ENCODE measurements around the gene FUCA2.
"Not testable (repeated sequence)": the region's sequence is repeated elsewhere in the genome, so short reads cannot be mapped to it uniquely, and the experiment has no call there.

The FUCA2 gene

GRCh38 chr6:143535189-143535614, 23.7 kb upstream of the FUCA2 start:
- DNase-seq = no peak

GRCh38 chr6:143531720-143532499, 20.4 kb upstream of the FUCA2 start:
- DNase-seq = no peak

GRCh38 chr6:143529095-143529494, 17.6 kb upstream of the FUCA2 start:
- DNase-seq = no peak

- no peak for DNase-seq
Observed at GRCh38 chr6:143528164-143528811, 16.8 kb upstream of the FUCA2 start.

- no peak for DNase-seq
Observed at GRCh38 chr6:143527677-143528076, 16.2 kb upstream of the FUCA2 start.

GRCh38 chr6:143525356-143525755, 13.8 kb upstream of the FUCA2 start:
- no peak for DNase-seq

GRCh38 chr6:143522039-143522600, 10.6 kb upstream of the FUCA2 start:
- no peak for DNase-seq

- no peak for DNase-seq
Observed at GRCh38 chr6:143517447-143517773, 5.9 kb upstream of the FUCA2 start.

GRCh38 chr6:143516690-143517446, 5.3 kb upstream of the FUCA2 start:
- DNase-seq = no peak

- DNase-seq = no peak
Observed at GRCh38 chr6:143515766-143516355, 4.3 kb upstream of the FUCA2 start.

GRCh38 chr6:143515061-143515760, 3.7 kb upstream of the FUCA2 start:
- DNase-seq = no peak

- DNase-seq = no peak
Observed at GRCh38 chr6:143513410-143513809, 1.9 kb upstream of the FUCA2 start.

GRCh38 chr6:143510326-143510725, 1.2 kb downstream of the FUCA2 start:
- not testable (repeated sequence) for DNase-seq

GRCh38 chr6:143507358-143508145, 4.0 kb downstream of the FUCA2 start:
- no peak for DNase-seq

- no peak for DNase-seq
Observed at GRCh38 chr6:143506620-143507019, 4.9 kb downstream of the FUCA2 start.

GRCh38 chr6:143506199-143506598, 5.3 kb downstream of the FUCA2 start:
- no peak for DNase-seq

GRCh38 chr6:143505537-143505936, 6.0 kb downstream of the FUCA2 start:
- DNase-seq = no peak

- DNase-seq = no peak
Observed at GRCh38 chr6:143505111-143505510, 6.4 kb downstream of the FUCA2 start.

GRCh38 chr6:143504369-143504768, 7.2 kb downstream of the FUCA2 start:
- no peak for DNase-seq

GRCh38 chr6:143501851-143502250, 9.7 kb downstream of the FUCA2 start:
- no peak for DNase-seq

GRCh38 chr6:143498428-143498827, 13.1 kb downstream of the FUCA2 start:
- no peak for DNase-seq

GRCh38 chr6:143496974-143497373, 14.5 kb downstream of the FUCA2 start:
- no peak for DNase-seq

All from NCI-H1930 (cell line).